ENCODE results near the gene ABCA13. TPM values are rescaled to one million over a fixed set of nuclear protein-coding genes. Genes with fewer than 3 reads are reported as not detected.

ABCA13 gene
- total RNA-seq, 1 donor from 2014 or later: 2.2 TPM

- ATAC-seq: no peak
- H3K27ac ChIP-seq: no peak overlapping the region
- no peaks in the 10 kb centered on the region for H3K9me3 ChIP-seq
- DNase-seq: no peak
- H3K4me1 ChIP-seq: no peaks in the 10 kb centered on the region
- no peak overlapping the region for H3K4me3 ChIP-seq
- TF ChIP-seq CTCF (IDR thresholded peaks at IDR 0.05): no peak
- no peaks in the 10 kb centered on the region for H3K36me3 ChIP-seq
- no peaks in the 10 kb centered on the region for H3K27me3 ChIP-seq (ENCODE audit: low read depth)
- intact Hi-C loops (cut with DNase I): no loop called here
Measured at GRCh38 chr7:48298779-48299178, 127.5 kb downstream of the ABCA13 start.

DNA sequence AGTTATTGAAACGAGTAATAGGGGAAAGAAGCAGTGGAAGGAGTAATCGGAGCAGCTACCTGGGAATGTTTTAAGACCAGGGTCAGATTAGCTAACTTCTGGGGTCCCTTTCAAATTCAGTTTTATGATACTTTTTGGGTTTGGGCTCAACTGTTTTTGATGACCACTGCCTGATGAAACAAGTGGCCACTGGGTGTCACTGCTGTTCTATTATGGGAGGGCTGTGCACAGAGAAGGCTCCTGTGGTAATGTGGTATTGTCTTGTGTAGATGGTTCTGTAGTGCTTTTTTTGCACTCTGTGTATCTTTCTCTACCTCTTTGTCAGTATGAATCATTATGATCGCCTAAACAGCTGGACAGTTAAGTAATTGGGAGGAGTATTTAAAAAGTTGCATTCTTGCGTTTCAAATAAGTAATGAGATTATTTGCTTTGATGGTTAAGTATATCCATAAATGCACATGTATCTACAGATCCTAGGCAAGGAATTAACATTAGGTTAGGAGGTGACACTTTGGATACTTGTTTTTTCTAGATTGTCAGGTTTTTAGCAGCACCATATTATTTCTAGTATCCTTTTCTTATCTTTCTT, 128.4 kb downstream of the ABCA13 start:
- no peaks in the 10 kb centered on the region for H3K9me3 ChIP-seq
- no peaks in the 10 kb centered on the region for H3K4me1 ChIP-seq
- H3K27ac ChIP-seq: no peak overlapping the region
- intact Hi-C loops (cut with DNase I): no loop called here
- TF ChIP-seq CTCF (IDR thresholded peaks at IDR 0.05): peak; percentile 56
- ATAC-seq (peak; percentile 67 to 82), DNase-seq (no peak)
- no peaks in the 10 kb centered on the region for H3K27me3 ChIP-seq (ENCODE audit: low read depth)
- H3K36me3 ChIP-seq: no peaks in the 10 kb centered on the region
- H3K4me3 ChIP-seq: no peak overlapping the region

DNA sequence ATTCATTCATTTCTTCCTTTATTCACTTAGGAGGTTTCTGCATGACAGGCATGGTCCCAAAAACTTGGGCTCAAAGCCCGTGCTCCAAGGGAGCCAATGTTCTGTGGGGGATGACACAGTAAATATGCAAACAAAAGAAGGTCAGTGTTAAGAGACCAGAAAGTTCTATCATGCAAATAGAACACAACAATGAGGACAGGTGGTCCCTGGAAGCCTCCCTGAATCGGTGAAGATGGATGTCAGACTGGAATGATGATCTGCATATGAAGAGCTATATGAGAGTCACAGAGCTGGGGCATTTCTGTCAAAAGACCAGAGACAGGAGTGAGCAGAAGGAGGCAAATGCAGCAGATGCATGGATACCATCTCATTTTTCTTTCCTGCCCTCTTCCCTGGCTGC, 129.0 kb downstream of the ABCA13 start:
- H3K4me1 ChIP-seq: no peaks in the 10 kb centered on the region
- no peak overlapping the region for H3K27ac ChIP-seq
- DNase-seq: no peak
- H3K27me3 ChIP-seq (ENCODE audit: low read depth): no peaks in the 10 kb centered on the region
- TF ChIP-seq CTCF (IDR thresholded peaks at IDR 0.05): no peak
- H3K9me3 ChIP-seq: no peaks in the 10 kb centered on the region
- intact Hi-C loops (cut with DNase I): no loop called here
- H3K36me3 ChIP-seq: no peaks in the 10 kb centered on the region
- H3K4me3 ChIP-seq: no peak overlapping the region
- no peak for ATAC-seq

GRCh38 chr7:48301201-48301600, 129.9 kb downstream of the ABCA13 start:
- Histone ChIP-seq H3K27ac (no peak overlapping the region), H3K9me3 (no peaks in the 10 kb centered on the region), H3K4me3 (no peak overlapping the region), H3K27me3 (ENCODE audit: low read depth) (no peaks in the 10 kb centered on the region), H3K36me3 (no peaks in the 10 kb centered on the region), H3K4me1 (no peaks in the 10 kb centered on the region)
- DNase-seq (no peak), ATAC-seq (no peak)
- TF ChIP-seq CTCF (IDR thresholded peaks at IDR 0.05): no peak
- intact Hi-C loops (cut with DNase I): no loop called here

- no peak for DNase-seq
- Histone ChIP-seq H3K4me3 (no peak overlapping the region), H3K4me1 (no peaks in the 10 kb centered on the region), H3K27me3 (ENCODE audit: low read depth) (no peaks in the 10 kb centered on the region), H3K36me3 (no peaks in the 10 kb centered on the region), H3K27ac (no peak overlapping the region), H3K9me3 (no peaks in the 10 kb centered on the region)
- TF ChIP-seq CTCF (IDR thresholded peaks at IDR 0.05): no peak
- intact Hi-C loops (cut with DNase I): no loop called here
- ATAC-seq: no peak
Measured at GRCh38 chr7:48304641-48305040, 133.4 kb downstream of the ABCA13 start.

DNA sequence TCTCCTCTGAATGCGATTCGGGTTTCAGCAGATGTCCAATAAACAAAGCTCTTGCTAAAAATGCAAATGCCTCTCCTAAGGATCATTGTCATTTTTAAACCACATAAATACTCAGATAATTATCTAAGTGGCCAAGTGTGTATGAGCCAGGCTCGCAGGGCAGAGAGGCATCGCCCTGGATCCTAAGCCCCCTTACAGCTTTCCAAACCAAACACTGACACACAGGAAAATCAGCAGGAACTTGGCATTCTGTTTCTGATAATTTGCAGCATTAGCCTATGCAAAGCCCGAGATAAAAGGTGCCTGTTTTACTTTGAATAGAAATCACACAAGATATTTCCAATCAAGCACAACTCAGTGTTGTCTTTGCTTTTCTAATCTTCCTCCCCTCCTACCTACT, 134.4 kb downstream of the ABCA13 start:
- DNase-seq (no peak), ATAC-seq (no peak)
- H3K36me3 ChIP-seq: no peaks in the 10 kb centered on the region
- no peak overlapping the region for H3K27ac ChIP-seq
- TF ChIP-seq CTCF (IDR thresholded peaks at IDR 0.05): no peak
- no peaks in the 10 kb centered on the region for H3K27me3 ChIP-seq (ENCODE audit: low read depth)
- no peak overlapping the region for H3K4me3 ChIP-seq
- H3K4me1 ChIP-seq: no peaks in the 10 kb centered on the region
- intact Hi-C loops (cut with DNase I): no loop called here
- H3K9me3 ChIP-seq: no peaks in the 10 kb centered on the region
